SU-DHL-6 (cell line): Measurements from ENCODE around the gene UBAC2.

Source experiments
- CTCF ChIP-seq: fragments of 200-600 bp; sonication (generic); IDR thresholded peaks from one replicate; pipeline ENCODE4 v1.5.1; 2017; ENCODE audit warnings: antibody characterized with exemption, mild to moderate bottlenecking, low read length, moderate library complexity; ENCODE audit not compliant: insufficient read depth, poor library complexity, severe bottlenecking
- EZH2phosphoT487 ChIP-seq: fragments of 200-600 bp; sonication (generic), shearing (Covaris generic); conservative IDR thresholded peaks from 2 replicates; pipeline ENCODE4 v1.6.1; 2018; ENCODE audit warnings: mild to moderate bottlenecking, antibody characterized with exemption, low read length, moderate library complexity, mixed read lengths

GRCh38 chr13:99299920-99300341 is 99.3 kb downstream of the UBAC2 start:
- TF ChIP-seq CTCF (no peak), EZH2phosphoT487 (no peak)
